Measurements from ENCODE around the gene PITPNC1.

PITPNC1 gene

GRCh38 chr17:67441052-67441895 lies 64.2 kb downstream of the PITPNC1 start:
- H3K36me3 ChIP-seq (ENCODE audit: control insufficient read depth, insufficient read depth, low read length) = no peaks in the 10 kb centered on the region
- H3K27me3 ChIP-seq (ENCODE audit: control insufficient read depth, insufficient read depth, low read length, poor library complexity, severe bottlenecking) = no peaks in the 10 kb centered on the region
- no peak overlapping the region for H3K4me3 ChIP-seq (ENCODE audit: insufficient read depth, low read depth, low read length)
- peaks cover 17% of the 10 kb centered on the region for H3K4me1 ChIP-seq (ENCODE audit: control insufficient read depth, insufficient read depth, low read length)
- no peaks in the 10 kb centered on the region for H3K9me3 ChIP-seq (ENCODE audit: control insufficient read depth, low read length)
- 83 to 84% methylated on average over 18 to 19 of the region's 19 CpGs for WGBS, 2 experiments
- H3K27ac ChIP-seq (ENCODE audit: insufficient read depth, low read depth, low read length, poor library complexity, severe bottlenecking) = peak overlapping the region; percentile 58

DNA sequence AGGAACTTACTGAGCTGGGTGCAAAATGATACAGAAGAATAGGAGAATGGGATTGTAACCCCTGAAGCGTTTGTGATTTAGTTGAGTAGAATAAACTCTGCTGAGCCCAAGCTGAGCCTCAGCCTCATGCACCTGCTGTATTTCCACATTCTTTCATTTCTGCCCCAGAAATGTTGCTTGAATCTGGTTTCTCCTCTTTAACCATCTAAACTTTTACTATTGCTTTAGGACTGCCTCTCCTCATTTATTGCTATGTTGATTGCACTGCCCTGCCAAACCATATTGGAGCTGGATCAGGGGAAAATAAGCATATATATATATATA lies 64.8 kb downstream of the PITPNC1 start:
- Histone ChIP-seq H3K4me1 (ENCODE audit: control insufficient read depth, insufficient read depth, low read length) (peaks cover 17% of the 10 kb centered on the region), H3K9me3 (ENCODE audit: control insufficient read depth, low read length) (no peaks in the 10 kb centered on the region), H3K27ac (ENCODE audit: insufficient read depth, low read depth, low read length, poor library complexity, severe bottlenecking) (peak overlapping the region; percentile 22), H3K4me3 (ENCODE audit: insufficient read depth, low read depth, low read length) (no peak overlapping the region), H3K36me3 (ENCODE audit: control insufficient read depth, insufficient read depth, low read length) (no peaks in the 10 kb centered on the region), H3K27me3 (ENCODE audit: control insufficient read depth, insufficient read depth, low read length, poor library complexity, severe bottlenecking) (no peaks in the 10 kb centered on the region)
- WGBS, 2 experiments = 57 to 80% methylated on average over 1 of the region's 1 CpG

DNA sequence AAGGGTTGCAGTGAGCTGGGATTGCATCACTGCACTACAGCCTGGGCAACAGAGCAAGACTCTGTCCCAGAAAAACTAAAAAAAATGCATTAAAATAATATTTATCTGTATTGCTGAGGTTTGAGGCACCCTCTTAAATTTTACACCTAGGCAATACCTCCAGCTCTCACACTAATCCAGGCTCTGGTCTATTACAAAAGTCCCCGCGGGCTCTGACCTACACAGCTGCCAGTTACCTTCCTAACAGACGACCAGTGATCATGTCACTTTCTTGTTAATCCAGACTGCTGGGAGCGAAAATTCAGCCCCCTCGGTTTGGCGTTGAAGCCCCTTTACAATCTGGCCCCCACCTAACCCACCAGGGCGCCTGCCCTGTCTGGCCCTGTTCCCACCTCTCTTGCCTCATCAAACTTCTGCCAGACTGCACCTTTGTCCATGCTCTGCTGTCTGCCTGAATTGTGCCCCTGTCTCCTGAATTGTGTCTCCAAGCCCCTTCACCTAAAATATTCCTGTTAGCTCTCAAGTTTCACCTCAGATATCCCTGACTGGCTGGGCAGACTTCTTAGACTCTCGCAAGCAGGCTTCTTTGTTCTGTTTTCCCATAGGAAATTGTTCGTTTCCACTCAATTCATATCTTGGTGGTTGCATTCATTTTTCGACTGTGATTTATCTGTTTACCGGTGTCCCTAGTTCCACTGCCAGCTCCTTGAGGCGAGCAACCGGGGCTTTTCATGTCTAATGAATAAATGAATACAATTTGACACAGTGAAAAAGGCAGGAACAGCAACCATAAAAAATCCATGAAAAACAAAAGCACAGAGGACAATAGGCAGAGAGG lies 65.9 kb downstream of the PITPNC1 start:
- WGBS, 2 experiments = 81 to 82% methylated on average over 11 to 13 of the region's 13 CpGs
- Histone ChIP-seq H3K27me3 (ENCODE audit: control insufficient read depth, insufficient read depth, low read length, poor library complexity, severe bottlenecking) (no peaks in the 10 kb centered on the region), H3K9me3 (ENCODE audit: control insufficient read depth, low read length) (no peaks in the 10 kb centered on the region), H3K36me3 (ENCODE audit: control insufficient read depth, insufficient read depth, low read length) (no peaks in the 10 kb centered on the region), H3K27ac (ENCODE audit: insufficient read depth, low read depth, low read length, poor library complexity, severe bottlenecking) (no peak overlapping the region), H3K4me1 (ENCODE audit: control insufficient read depth, insufficient read depth, low read length) (peaks cover 17% of the 10 kb centered on the region), H3K4me3 (ENCODE audit: insufficient read depth, low read depth, low read length) (no peak overlapping the region)

DNA sequence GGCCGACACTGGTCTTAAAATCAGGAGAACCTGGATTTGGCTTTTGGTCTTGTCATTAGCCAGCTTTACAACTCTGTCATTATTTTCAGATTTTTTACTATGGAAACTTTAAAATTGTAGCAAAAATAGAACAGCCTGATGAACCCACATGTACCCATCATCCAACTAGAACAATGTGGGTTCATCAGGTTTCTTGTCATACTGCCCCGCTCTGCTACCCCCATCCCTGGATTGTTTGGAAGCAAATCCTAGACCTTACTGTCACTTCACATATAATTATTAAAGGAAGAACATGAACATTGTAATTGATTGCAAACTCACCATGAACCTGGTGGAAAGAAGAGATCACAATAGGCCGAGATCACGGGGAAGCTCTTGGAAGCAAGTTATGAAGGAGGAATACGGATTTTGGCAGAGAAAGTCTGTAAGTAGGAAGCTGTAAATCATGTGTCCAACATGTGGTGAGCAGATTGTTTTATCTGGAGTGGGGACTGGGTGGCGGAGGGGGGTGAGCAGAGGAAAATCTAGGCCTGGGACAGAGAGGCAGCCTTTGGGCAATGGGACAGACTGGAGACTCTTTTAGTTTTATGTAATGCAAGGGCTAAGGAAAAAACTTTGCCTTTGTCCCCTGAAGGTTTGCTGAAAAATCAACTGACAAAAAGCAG lies 67.0 kb downstream of the PITPNC1 start:
- Histone ChIP-seq H3K36me3 (ENCODE audit: control insufficient read depth, insufficient read depth, low read length) (no peaks in the 10 kb centered on the region), H3K27me3 (ENCODE audit: control insufficient read depth, insufficient read depth, low read length, poor library complexity, severe bottlenecking) (no peaks in the 10 kb centered on the region), H3K27ac (ENCODE audit: insufficient read depth, low read depth, low read length, poor library complexity, severe bottlenecking) (peak overlapping the region; percentile 36), H3K9me3 (ENCODE audit: control insufficient read depth, low read length) (no peaks in the 10 kb centered on the region), H3K4me1 (ENCODE audit: control insufficient read depth, insufficient read depth, low read length) (peaks cover 17% of the 10 kb centered on the region), H3K4me3 (ENCODE audit: insufficient read depth, low read depth, low read length) (no peak overlapping the region)
- WGBS, 2 experiments = 96% methylated on average over 6 of the region's 6 CpGs

DNA sequence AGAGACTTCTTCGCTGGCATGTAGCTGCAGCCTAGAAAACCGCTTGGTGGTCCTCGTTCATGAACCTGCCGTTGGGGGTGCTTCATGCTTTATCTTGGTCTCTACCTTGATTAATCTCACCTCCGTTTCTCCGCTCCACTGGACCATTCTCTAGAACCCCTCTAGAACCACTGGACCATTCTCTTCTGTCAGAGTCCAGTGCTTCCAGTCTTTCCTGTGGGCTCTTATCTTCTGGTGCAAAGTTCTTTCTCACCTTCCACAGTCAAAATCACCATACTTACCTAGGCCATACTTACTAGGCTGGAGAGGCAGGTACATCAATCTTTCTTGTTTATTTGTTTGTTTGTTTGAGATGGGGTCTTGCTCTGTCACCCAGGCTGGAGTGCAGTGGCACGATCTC lies 71.4 kb downstream of the PITPNC1 start:
- H3K9me3 ChIP-seq (ENCODE audit: control insufficient read depth, low read length) = no peaks in the 10 kb centered on the region
- 95% methylated on average over 7 of the region's 7 CpGs for WGBS, 2 experiments

GRCh38 chr17:67449065-67449464 lies 72.0 kb downstream of the PITPNC1 start:
- Histone ChIP-seq H3K36me3 (ENCODE audit: control insufficient read depth, insufficient read depth, low read length) (no peaks in the 10 kb centered on the region), H3K4me1 (ENCODE audit: control insufficient read depth, insufficient read depth, low read length) (no peaks in the 10 kb centered on the region), H3K9me3 (ENCODE audit: control insufficient read depth, low read length) (no peaks in the 10 kb centered on the region), H3K27ac (ENCODE audit: insufficient read depth, low read depth, low read length, poor library complexity, severe bottlenecking) (no peak overlapping the region), H3K4me3 (ENCODE audit: insufficient read depth, low read depth, low read length) (no peak overlapping the region), H3K27me3 (ENCODE audit: control insufficient read depth, insufficient read depth, low read length, poor library complexity, severe bottlenecking) (no peaks in the 10 kb centered on the region)
- 92 to 94% methylated on average over 6 of the region's 6 CpGs for WGBS, 2 experiments

More for the DNA sequence above, 71.4 kb downstream of the PITPNC1 start:
- H3K27me3 ChIP-seq (ENCODE audit: control insufficient read depth, insufficient read depth, low read length, poor library complexity, severe bottlenecking) = no peaks in the 10 kb centered on the region
- H3K36me3 ChIP-seq (ENCODE audit: control insufficient read depth, insufficient read depth, low read length) = no peaks in the 10 kb centered on the region
- H3K4me3 ChIP-seq (ENCODE audit: insufficient read depth, low read depth, low read length) = no peak overlapping the region
- peaks cover 1% of the 10 kb centered on the region for H3K4me1 ChIP-seq (ENCODE audit: control insufficient read depth, insufficient read depth, low read length)
- H3K27ac ChIP-seq (ENCODE audit: insufficient read depth, low read depth, low read length, poor library complexity, severe bottlenecking) = no peak overlapping the region

- H3K4me3 ChIP-seq (ENCODE audit: insufficient read depth, low read depth, low read length) = no peak overlapping the region
- no peaks in the 10 kb centered on the region for H3K36me3 ChIP-seq (ENCODE audit: control insufficient read depth, insufficient read depth, low read length)
- H3K27me3 ChIP-seq (ENCODE audit: control insufficient read depth, insufficient read depth, low read length, poor library complexity, severe bottlenecking) = no peaks in the 10 kb centered on the region
- no peaks in the 10 kb centered on the region for H3K9me3 ChIP-seq (ENCODE audit: control insufficient read depth, low read length)
- WGBS, 2 experiments = 92 to 97% methylated on average over 16 of the region's 16 CpGs
- no peaks in the 10 kb centered on the region for H3K4me1 ChIP-seq (ENCODE audit: control insufficient read depth, insufficient read depth, low read length)
- no peak overlapping the region for H3K27ac ChIP-seq (ENCODE audit: insufficient read depth, low read depth, low read length, poor library complexity, severe bottlenecking)
Observed at GRCh38 chr17:67449845-67450755, 73.0 kb downstream of the PITPNC1 start.

- WGBS, 2 experiments = 85% methylated on average over 7 to 8 of the region's 10 CpGs
- Histone ChIP-seq H3K4me1 (ENCODE audit: control insufficient read depth, insufficient read depth, low read length) (no peaks in the 10 kb centered on the region), H3K27me3 (ENCODE audit: control insufficient read depth, insufficient read depth, low read length, poor library complexity, severe bottlenecking) (no peaks in the 10 kb centered on the region), H3K36me3 (ENCODE audit: control insufficient read depth, insufficient read depth, low read length) (no peaks in the 10 kb centered on the region), H3K9me3 (ENCODE audit: control insufficient read depth, low read length) (no peaks in the 10 kb centered on the region), H3K27ac (ENCODE audit: insufficient read depth, low read depth, low read length, poor library complexity, severe bottlenecking) (no peak overlapping the region), H3K4me3 (ENCODE audit: insufficient read depth, low read depth, low read length) (no peak overlapping the region)
Observed at GRCh38 chr17:67452681-67453554, 75.8 kb downstream of the PITPNC1 start.

DNA sequence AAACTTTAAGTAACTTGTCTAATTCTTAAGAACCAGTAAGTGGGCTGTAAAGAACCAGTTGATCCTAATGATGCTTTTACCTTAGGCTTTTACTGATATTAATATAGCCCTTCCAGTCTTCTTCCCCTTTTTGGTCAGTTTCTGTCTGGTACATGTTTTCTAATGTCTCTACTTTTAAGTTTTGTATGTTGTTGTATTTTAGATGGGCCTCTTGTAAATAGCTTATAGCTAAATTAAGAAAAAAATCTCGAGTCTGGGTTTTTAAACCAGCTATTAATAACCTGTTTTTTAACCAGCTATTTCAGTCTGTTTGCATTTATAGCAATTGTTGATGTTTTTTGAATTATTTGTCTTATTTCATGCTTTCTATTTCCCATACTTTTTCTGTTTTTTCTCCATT lies 79.0 kb downstream of the PITPNC1 start:
- H3K27ac ChIP-seq (ENCODE audit: insufficient read depth, low read depth, low read length, poor library complexity, severe bottlenecking) = no peak overlapping the region
- H3K4me1 ChIP-seq (ENCODE audit: control insufficient read depth, insufficient read depth, low read length) = peaks cover 4% of the 10 kb centered on the region
- no CpG with 5 or more reads among the region's 1 CpG for WGBS, 2 experiments
- no peaks in the 10 kb centered on the region for H3K27me3 ChIP-seq (ENCODE audit: control insufficient read depth, insufficient read depth, low read length, poor library complexity, severe bottlenecking)
- H3K4me3 ChIP-seq (ENCODE audit: insufficient read depth, low read depth, low read length) = no peak overlapping the region
- no peaks in the 10 kb centered on the region for H3K9me3 ChIP-seq (ENCODE audit: control insufficient read depth, low read length)
- H3K36me3 ChIP-seq (ENCODE audit: control insufficient read depth, insufficient read depth, low read length) = no peaks in the 10 kb centered on the region
